Liver (tissue), 9 donors: ENCODE data around the gene BCL7B. TPM values are rescaled to one million over a fixed set of nuclear protein-coding genes. Genes with fewer than 3 reads are reported as not detected.

Experiments used
- DNase-seq: peaks from one replicate; pipeline ENCODE4 v3.0.0-alpha.2; 2017; ENCODE audit warnings: low spot score
- H3K27ac ChIP-seq, 2 donors: one replicate each; pipeline ENCODE4 v1.7.0; 2013; ENCODE audit warnings: inconsistent platforms in 2 of 2, low read length in 2 of 2, control low read depth in 1 of 2, low read depth in 1 of 2, mild to moderate bottlenecking in 1 of 2
- H3K27me3 ChIP-seq, 4 donors: one replicate each; pipeline versions ENCODE4 v1.6.1 to v1.7.0; 2013; ENCODE audit warnings: low read length in 3 of 4, inconsistent platforms in 1 of 4, mild to moderate bottlenecking in 1 of 4, moderate library complexity in 1 of 4; ENCODE audit not compliant: control insufficient read depth in 4 of 4, insufficient read depth in 4 of 4
- H3K36me3 ChIP-seq, 4 donors: one replicate each; pipeline versions ENCODE4 v1.6.1 to v1.7.0; 2013; ENCODE audit warnings: low read length in 3 of 4, mild to moderate bottlenecking in 3 of 4, low read depth in 1 of 4, moderate library complexity in 1 of 4; ENCODE audit not compliant: control insufficient read depth in 4 of 4, insufficient read depth in 3 of 4
- H3K4me1 ChIP-seq, 4 donors: one replicate each; pipeline versions ENCODE4 v1.6.1 to v1.7.0; 2013; ENCODE audit warnings: low read length in 3 of 4, mild to moderate bottlenecking in 3 of 4, moderate library complexity in 1 of 4; ENCODE audit not compliant: control insufficient read depth in 4 of 4, insufficient read depth in 4 of 4
- H3K4me3 ChIP-seq, 3 donors: one replicate each; pipeline versions ENCODE4 v1.6.1 to v1.7.0; 2013; ENCODE audit warnings: low read length in 3 of 3, control low read depth in 1 of 3, low read depth in 1 of 3, mild to moderate bottlenecking in 1 of 3
- H3K9ac ChIP-seq, 2 donors: one replicate each; pipeline ENCODE4 v1.7.0; 2013; ENCODE audit warnings: low read length in 2 of 2, mild to moderate bottlenecking in 2 of 2, moderate library complexity in 2 of 2, control low read depth in 1 of 2, low read depth in 1 of 2
- H3K9me3 ChIP-seq, 4 donors: one replicate each; pipeline versions ENCODE4 v1.6.1 to v1.7.0; 2013; ENCODE audit warnings: low read length in 3 of 4; ENCODE audit not compliant: control insufficient read depth in 4 of 4
- CTCF ChIP-seq: fragments of 150-350 bp; IDR thresholded peaks from 2 replicates; pipeline ENCODE4 v1.5.1; 2017; ENCODE audit warnings: improper control_type of control experiment, low read depth, low read length; ENCODE audit not compliant: missing input control
- EGR1 ChIP-seq, 2 donors: IDR thresholded peaks; 2 replicates each; pipeline ENCODE4 v1.6.1; 2016 to 2018; ENCODE audit warnings: antibody characterized with exemption in 2 of 2, low read depth in 2 of 2
- FOXA2 ChIP-seq: IDR thresholded peaks from 2 replicates; pipeline ENCODE4 v1.6.1; 2016; ENCODE audit warnings: antibody characterized with exemption
- GABPA ChIP-seq, 2 donors: IDR thresholded peaks in 1 of 2; conservative IDR thresholded peaks in 1 of 2; 2 replicates each; pipeline ENCODE4 v1.6.1; 2016; ENCODE audit warnings: antibody characterized with exemption in 2 of 2, mild to moderate bottlenecking in 1 of 2, moderate library complexity in 1 of 2
- HNF4A ChIP-seq, 2 donors: conservative IDR thresholded peaks; 2 replicates each; pipeline ENCODE4 v1.6.1; 2016; ENCODE audit warnings: antibody characterized with exemption in 2 of 2, mild to moderate bottlenecking in 2 of 2
- HNF4G ChIP-seq: IDR thresholded peaks from 2 replicates; pipeline ENCODE4 v1.6.1; 2016; ENCODE audit warnings: antibody characterized with exemption
- RAD21 ChIP-seq, 2 donors: IDR thresholded peaks; 2 replicates each; pipeline ENCODE4 v1.6.1; 2016; ENCODE audit warnings: antibody characterized with exemption in 2 of 2, mild to moderate bottlenecking in 2 of 2
- RXRA ChIP-seq, 2 donors: IDR thresholded peaks; 2 replicates each; pipeline ENCODE4 v1.6.1; 2017 to 2018; ENCODE audit warnings: antibody characterized with exemption in 2 of 2, mild to moderate bottlenecking in 1 of 2
- SP1 ChIP-seq: IDR thresholded peaks from 2 replicates; pipeline ENCODE4 v1.6.1; 2018; ENCODE audit warnings: antibody characterized with exemption, mild to moderate bottlenecking
- TAF1 ChIP-seq: conservative IDR thresholded peaks from 2 replicates; pipeline ENCODE4 v1.6.1; 2016; ENCODE audit warnings: antibody characterized with exemption, mild to moderate bottlenecking
- YY1 ChIP-seq: IDR thresholded peaks from 2 replicates; pipeline ENCODE4 v1.6.1; 2016; ENCODE audit warnings: antibody characterized with exemption, mild to moderate bottlenecking
- WGBS: extraction: QIAGEN DNeasy Blood & Tissue Kit; methylation state at CpG from one replicate; pipeline ENCODE4 v1.1.7; 2013; 5-methylcytosine and 5-hydroxymethylcytosine counted together
- polyA plus RNA-seq, 2 donors: library from polyadenylated mRNA; stranded (reverse) in 1 of 2; unstranded in 1 of 2; fragments of 200-250 nt in 1 of 2; fragments of >200 nt in 1 of 2; fragmentation: Nextera tagmentation in 1 of 2; extraction: Ambion mirVana in 1 of 2; gene quantifications; one replicate each; pipeline versions ENCODE4 v1.2.1 to v1.2.3, GENCODE V29; 2013 to 2015
- total RNA-seq, 2 donors: library from RNA; depleted of rRNA; stranded (reverse); fragments of >200 nt; gene quantifications; one replicate each; pipeline ENCODE4 v1.2.3, GENCODE V29; 2014
- TF ChIP-seq, protein P1 (sequence below): IDR thresholded peaks from 2 replicates; pipeline ENCODE4 v1.6.1; 2016; ENCODE audit warnings: antibody characterized with exemption
- TF ChIP-seq, protein P2 (sequence below): IDR thresholded peaks from 2 replicates; pipeline ENCODE4 v1.6.1; 2016; ENCODE audit warnings: antibody characterized with exemption, mild to moderate bottlenecking
- TF ChIP-seq, protein P3 (sequence below): IDR thresholded peaks from 2 replicates; pipeline ENCODE4 v1.6.1; 2016; ENCODE audit warnings: antibody characterized with exemption
- donor health status: healthy.
- donor health status: healthy.
- donor health status: healthy.
- donor health status: healthy.
- donor health status: healthy.

BCL7B gene
- total and polyA plus RNA-seq, 4 donors = 13.2 to 27.5 (median 21.2) TPM

- Histone ChIP-seq H3K36me3 (peaks cover 3 to 10% (median 4%) of the 10 kb centered on the region in 4 donors), H3K4me3 (no peak overlapping the region), H3K9me3 (no peaks in the 10 kb centered on the region), H3K9ac (no peak overlapping the region), H3K27me3 (no peaks in the 10 kb centered on the region), H3K27ac (no peak overlapping the region), H3K4me1 (peaks cover 0 to 12% (median 0%) of the 10 kb centered on the region in 4 donors)
- no peak for DNase-seq
- 67% methylated on average over 22 of the region's 22 CpGs for WGBS
- TF ChIP-seq GABPA (IDR thresholded peaks at IDR 0.05 in 1 of 2, conservative IDR thresholded peaks at IDR 0.05 in 1 of 2) (no peak), HNF4G (no peak), EGR1 (IDR thresholded peaks at IDR 0.05; ENCODE audit: low read depth in 2 of 2) (no peak), RAD21 (IDR thresholded peaks at IDR 0.05) (no peak), RXRA (IDR thresholded peaks at IDR 0.05) (no peak), HNF4A (conservative IDR thresholded peaks at IDR 0.05) (no peak), TAF1 (no peak), CTCF (no peak), SP1 (no peak), YY1 (no peak)
- TF ChIP-seq, protein P1, sequence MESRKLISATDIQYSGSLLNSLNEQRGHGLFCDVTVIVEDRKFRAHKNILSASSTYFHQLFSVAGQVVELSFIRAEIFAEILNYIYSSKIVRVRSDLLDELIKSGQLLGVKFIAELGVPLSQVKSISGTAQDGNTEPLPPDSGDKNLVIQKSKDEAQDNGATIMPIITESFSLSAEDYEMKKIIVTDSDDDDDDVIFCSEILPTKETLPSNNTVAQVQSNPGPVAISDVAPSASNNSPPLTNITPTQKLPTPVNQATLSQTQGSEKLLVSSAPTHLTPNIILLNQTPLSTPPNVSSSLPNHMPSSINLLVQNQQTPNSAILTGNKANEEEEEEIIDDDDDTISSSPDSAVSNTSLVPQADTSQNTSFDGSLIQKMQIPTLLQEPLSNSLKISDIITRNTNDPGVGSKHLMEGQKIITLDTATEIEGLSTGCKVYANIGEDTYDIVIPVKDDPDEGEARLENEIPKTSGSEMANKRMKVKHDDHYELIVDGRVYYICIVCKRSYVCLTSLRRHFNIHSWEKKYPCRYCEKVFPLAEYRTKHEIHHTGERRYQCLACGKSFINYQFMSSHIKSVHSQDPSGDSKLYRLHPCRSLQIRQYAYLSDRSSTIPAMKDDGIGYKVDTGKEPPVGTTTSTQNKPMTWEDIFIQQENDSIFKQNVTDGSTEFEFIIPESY = no peak
- TF ChIP-seq, protein P2, sequence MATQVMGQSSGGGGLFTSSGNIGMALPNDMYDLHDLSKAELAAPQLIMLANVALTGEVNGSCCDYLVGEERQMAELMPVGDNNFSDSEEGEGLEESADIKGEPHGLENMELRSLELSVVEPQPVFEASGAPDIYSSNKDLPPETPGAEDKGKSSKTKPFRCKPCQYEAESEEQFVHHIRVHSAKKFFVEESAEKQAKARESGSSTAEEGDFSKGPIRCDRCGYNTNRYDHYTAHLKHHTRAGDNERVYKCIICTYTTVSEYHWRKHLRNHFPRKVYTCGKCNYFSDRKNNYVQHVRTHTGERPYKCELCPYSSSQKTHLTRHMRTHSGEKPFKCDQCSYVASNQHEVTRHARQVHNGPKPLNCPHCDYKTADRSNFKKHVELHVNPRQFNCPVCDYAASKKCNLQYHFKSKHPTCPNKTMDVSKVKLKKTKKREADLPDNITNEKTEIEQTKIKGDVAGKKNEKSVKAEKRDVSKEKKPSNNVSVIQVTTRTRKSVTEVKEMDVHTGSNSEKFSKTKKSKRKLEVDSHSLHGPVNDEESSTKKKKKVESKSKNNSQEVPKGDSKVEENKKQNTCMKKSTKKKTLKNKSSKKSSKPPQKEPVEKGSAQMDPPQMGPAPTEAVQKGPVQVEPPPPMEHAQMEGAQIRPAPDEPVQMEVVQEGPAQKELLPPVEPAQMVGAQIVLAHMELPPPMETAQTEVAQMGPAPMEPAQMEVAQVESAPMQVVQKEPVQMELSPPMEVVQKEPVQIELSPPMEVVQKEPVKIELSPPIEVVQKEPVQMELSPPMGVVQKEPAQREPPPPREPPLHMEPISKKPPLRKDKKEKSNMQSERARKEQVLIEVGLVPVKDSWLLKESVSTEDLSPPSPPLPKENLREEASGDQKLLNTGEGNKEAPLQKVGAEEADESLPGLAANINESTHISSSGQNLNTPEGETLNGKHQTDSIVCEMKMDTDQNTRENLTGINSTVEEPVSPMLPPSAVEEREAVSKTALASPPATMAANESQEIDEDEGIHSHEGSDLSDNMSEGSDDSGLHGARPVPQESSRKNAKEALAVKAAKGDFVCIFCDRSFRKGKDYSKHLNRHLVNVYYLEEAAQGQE = no peak
- TF ChIP-seq, protein P3, sequence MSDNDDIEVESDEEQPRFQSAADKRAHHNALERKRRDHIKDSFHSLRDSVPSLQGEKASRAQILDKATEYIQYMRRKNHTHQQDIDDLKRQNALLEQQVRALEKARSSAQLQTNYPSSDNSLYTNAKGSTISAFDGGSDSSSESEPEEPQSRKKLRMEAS = no peak
These were observed 45.5 kb upstream of the BCL7B start for GRCh38 chr7:73602721-73603651.

DNA sequence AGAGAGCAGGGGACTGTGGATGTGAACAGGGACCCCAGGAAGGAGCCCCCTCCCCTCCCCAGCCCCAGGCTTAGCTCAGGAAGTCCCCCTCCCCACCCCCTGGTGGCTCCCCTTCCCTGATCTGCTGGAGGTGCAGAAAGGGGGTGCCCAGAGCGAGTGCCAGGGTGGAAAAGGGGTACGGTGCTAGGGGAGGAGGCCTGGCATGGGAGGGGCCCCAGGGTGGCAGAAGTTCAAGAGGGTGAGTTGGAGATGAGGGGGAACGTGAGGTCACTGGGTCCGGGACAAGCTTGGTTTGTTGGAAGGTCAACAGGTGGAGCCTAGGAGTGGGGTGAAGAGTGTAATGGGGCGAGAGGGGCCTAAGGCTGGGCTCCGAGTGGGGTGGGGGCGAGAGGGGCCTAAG, 42.4 kb upstream of the BCL7B start:
- TF ChIP-seq FOXA2 (no peak), GABPA (IDR thresholded peaks at IDR 0.05 in 1 of 2, conservative IDR thresholded peaks at IDR 0.05 in 1 of 2) (no peak), RXRA (IDR thresholded peaks at IDR 0.05) (peak in 1 of 2 donors; percentile 53)
- TF ChIP-seq, protein P1 = no peak
- no peaks in the 10 kb centered on the region for H3K27me3 ChIP-seq

More for the DNA sequence above, 42.4 kb upstream of the BCL7B start:
- Histone ChIP-seq H3K9ac (no peak overlapping the region), H3K4me3 (no peak overlapping the region), H3K27ac (peak overlapping the region in 1 of 2 donors; percentile 22), H3K9me3 (no peaks in the 10 kb centered on the region), H3K36me3 (peaks cover 2 to 23% (median 17%) of the 10 kb centered on the region in 4 donors), H3K4me1 (peaks cover 0 to 6% (median 0%) of the 10 kb centered on the region in 4 donors)
- 58% methylated on average over 7 of the region's 7 CpGs for WGBS
- DNase-seq = no peak
